Right lobe of liver (tissue), 4 donors: ENCODE results near the gene PCID2.

Source experiments
- CTCF ChIP-seq, 4 donors: fragments of 200-600 bp in 3 of 4; fragments of 450-650 bp in 1 of 4; IDR thresholded peaks; one replicate each; pipeline versions ENCODE4 v1.5.1 to v1.8.0; 2016 to 2022; ENCODE audit warnings: antibody characterized with exemption in 4 of 4, mild to moderate bottlenecking in 2 of 4
- POLR2A ChIP-seq: fragments of 450-650 bp; IDR thresholded peaks from one replicate; pipeline ENCODE4 v1.6.1; 2017; ENCODE audit warnings: antibody characterized with exemption, mild to moderate bottlenecking
- donor health status: DM: no; HTN: no; CAD: no.
- donor health status: DM: no; HTN: no; CAD: no.
- donor health status: DM: no; HTN: yes; CAD: no.

- no peak for TF ChIP-seq CTCF (IDR thresholded peaks at IDR 0.05)
- no peak for TF ChIP-seq POLR2A
Observed at GRCh38 chr13:113141601-113141970, 66.9 kb downstream of the PCID2 start.
